Measurements from ENCODE around the gene BRD4. TPM values are rescaled to one million over a fixed set of nuclear protein-coding genes. Genes with fewer than 3 reads are reported as not detected.

Gene BRD4
- total and polyA plus RNA-seq, 8 donors = 10.6 to 113 (median 20.5) TPM

- intact Hi-C loops (cut with DNase I; ENCODE audit: low total_unique reads) = no loop called here
- Histone ChIP-seq H3K9me3 (no peaks in the 10 kb centered on the region), H3K4me1 (peaks cover 60 to 83% (median 76%) of the 10 kb centered on the region in 4 donors), H3K27ac (peak overlapping the region; percentile 60 to 91 (median 87)), H3K36me3 (peaks cover 49 to 94% (median 88%) of the 10 kb centered on the region in 4 donors), H3K27me3 (no peaks in the 10 kb centered on the region), H3K4me3 (no peak overlapping the region)
- TF ChIP-seq EP300 (IDR thresholded peaks at IDR 0.05) (no peak), POLR2A (IDR thresholded peaks at IDR 0.05) (no peak), POLR2AphosphoS5 (IDR thresholded peaks at IDR 0.05) (no peak)
- TF ChIP-seq, protein P1, sequence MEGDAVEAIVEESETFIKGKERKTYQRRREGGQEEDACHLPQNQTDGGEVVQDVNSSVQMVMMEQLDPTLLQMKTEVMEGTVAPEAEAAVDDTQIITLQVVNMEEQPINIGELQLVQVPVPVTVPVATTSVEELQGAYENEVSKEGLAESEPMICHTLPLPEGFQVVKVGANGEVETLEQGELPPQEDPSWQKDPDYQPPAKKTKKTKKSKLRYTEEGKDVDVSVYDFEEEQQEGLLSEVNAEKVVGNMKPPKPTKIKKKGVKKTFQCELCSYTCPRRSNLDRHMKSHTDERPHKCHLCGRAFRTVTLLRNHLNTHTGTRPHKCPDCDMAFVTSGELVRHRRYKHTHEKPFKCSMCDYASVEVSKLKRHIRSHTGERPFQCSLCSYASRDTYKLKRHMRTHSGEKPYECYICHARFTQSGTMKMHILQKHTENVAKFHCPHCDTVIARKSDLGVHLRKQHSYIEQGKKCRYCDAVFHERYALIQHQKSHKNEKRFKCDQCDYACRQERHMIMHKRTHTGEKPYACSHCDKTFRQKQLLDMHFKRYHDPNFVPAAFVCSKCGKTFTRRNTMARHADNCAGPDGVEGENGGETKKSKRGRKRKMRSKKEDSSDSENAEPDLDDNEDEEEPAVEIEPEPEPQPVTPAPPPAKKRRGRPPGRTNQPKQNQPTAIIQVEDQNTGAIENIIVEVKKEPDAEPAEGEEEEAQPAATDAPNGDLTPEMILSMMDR (IDR thresholded peaks at IDR 0.05) = no peak
- no peak for DNase-seq
- 41 to 56% (median 56%) methylated on average over 1 of the region's 1 CpG for WGBS, 5 donors
Observed at GRCh38 chr19:15250640-15250993, 81.7 kb downstream of the BRD4 start.

DNA sequence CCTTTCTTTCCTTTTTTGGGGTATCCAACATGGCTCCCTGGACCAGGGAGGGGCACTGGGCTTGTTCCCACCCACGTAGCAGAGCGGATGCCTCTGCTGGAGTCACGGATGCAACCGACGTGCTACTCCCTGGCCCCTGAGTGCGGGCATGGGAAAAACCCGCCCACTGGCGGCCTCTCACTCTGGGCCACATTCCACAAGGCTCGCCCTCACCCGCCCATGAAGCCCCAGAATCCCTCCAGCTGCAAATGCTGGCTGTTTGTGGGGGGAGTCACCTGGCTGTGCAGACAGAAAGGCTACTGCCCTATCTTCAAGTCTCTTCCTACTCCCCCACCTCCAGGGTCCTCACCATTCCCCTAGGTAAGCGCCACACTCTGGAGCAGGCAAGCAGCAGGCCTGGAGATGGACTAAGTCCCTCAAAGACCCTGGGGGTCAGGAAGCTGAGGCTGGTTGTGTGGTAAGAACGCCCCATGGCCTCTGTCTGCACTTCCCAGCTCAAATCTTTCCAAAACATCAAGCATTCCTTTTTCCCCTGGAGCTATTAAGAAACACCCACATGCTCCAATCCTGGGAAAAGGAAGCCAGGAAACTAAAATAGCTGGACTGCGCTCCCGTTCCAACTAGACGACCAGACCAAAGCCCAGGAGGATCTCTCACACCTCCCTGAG, 82.2 kb downstream of the BRD4 start:
- Histone ChIP-seq H3K4me1 (peaks cover 60 to 86% (median 76%) of the 10 kb centered on the region in 4 donors), H3K4me3 (no peak overlapping the region), H3K9me3 (no peaks in the 10 kb centered on the region), H3K27ac (peak overlapping the region; percentile 60 to 91 (median 87)), H3K27me3 (no peaks in the 10 kb centered on the region), H3K36me3 (peaks cover 47 to 94% (median 88%) of the 10 kb centered on the region in 4 donors)
- peak in 1 of 2 donors; percentile 77 for DNase-seq
- WGBS, 5 donors = 43 to 56% (median 52%) methylated on average over 14 to 15 of the region's 15 CpGs
- TF ChIP-seq POLR2AphosphoS5 (IDR thresholded peaks at IDR 0.05) = peak in 2 of 3 donors; percentile 10 to 14
- no peak for TF ChIP-seq EP300 (IDR thresholded peaks at IDR 0.05)
- intact Hi-C loops (cut with DNase I; ENCODE audit: low total_unique reads) = no loop called here

DNA sequence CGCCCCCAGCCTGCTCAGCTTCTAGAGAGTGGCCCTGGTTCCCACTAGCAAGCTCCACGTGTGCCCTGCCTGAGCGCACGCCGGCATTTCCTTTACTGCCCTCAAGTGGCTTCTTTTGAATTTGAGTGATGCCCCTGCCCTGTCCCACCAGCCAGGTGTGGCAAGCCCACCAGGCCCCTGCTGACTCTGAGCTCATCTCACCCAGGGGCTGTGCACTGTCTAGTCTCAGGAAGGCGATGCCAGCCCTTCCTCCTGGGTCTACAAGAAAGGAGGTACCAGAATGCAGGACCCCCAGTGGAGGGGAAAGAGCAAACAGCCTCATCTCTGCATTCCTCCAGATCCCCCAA, 82.8 kb downstream of the BRD4 start:
- H3K4me1 ChIP-seq = peaks cover 60 to 86% (median 76%) of the 10 kb centered on the region in 4 donors
- H3K36me3 ChIP-seq = peaks cover 46 to 94% (median 88%) of the 10 kb centered on the region in 4 donors
- intact Hi-C loops (cut with DNase I; ENCODE audit: low total_unique reads) = no loop called here
- TF ChIP-seq, protein P1 (IDR thresholded peaks at IDR 0.05) = no peak
- TF ChIP-seq POLR2A (IDR thresholded peaks at IDR 0.05) (no peak), POLR2AphosphoS5 (IDR thresholded peaks at IDR 0.05) (no peak), EP300 (IDR thresholded peaks at IDR 0.05) (no peak)
- H3K4me3 ChIP-seq = no peak overlapping the region
- 52 to 82% (median 78%) methylated on average over 6 of the region's 6 CpGs for WGBS, 5 donors
- no peaks in the 10 kb centered on the region for H3K9me3 ChIP-seq
- no peaks in the 10 kb centered on the region for H3K27me3 ChIP-seq
- no peak for DNase-seq
- peak overlapping the region; percentile 63 to 91 (median 87) for H3K27ac ChIP-seq

DNA sequence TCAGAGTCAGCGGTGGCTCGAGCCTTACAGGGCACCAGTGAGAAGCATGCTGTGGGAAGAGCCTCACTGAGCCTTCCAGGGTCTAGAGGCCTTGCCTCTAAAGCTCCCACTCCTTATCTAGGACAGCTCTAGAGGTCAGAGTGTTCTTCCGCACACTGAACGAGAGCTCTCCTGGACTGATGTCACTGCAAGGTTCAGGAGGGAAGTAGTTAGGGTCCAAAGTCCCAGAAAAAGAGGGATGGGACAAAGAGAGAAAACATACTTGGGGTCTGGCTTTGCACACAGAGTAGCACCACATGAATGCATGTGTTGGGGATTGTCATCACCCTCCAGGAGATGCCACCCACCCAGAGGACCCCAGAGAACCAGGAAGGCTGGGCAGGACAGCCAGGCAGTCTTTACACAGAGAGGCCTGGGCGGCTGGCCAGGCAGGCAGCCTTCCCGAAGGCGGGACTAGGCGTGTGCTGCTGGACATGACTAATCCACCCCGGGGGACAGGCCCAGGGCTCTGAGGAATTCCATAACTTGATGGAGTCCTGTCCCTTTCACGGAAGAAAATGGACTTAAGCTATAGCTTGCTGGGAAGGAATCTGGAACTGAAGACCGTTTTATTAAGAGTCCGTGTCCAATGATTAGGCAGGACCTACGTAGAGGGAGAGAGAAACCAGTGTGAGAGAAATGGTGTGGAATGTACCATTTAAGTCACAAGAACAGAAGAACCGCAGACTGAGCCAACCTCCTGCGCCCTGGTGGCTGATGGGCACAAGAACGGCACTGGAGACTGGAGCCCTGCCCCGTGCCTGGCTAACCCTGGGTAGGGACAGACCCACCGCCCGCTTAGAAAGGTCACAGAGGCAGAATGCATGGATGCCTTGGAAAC, 83.5 kb downstream of the BRD4 start:
- Histone ChIP-seq H3K4me3 (no peak overlapping the region), H3K27ac (peak overlapping the region; percentile 63 to 91 (median 87)), H3K4me1 (peaks cover 60 to 84% (median 75%) of the 10 kb centered on the region in 4 donors), H3K9me3 (no peaks in the 10 kb centered on the region), H3K36me3 (peaks cover 46 to 94% (median 88%) of the 10 kb centered on the region in 4 donors), H3K27me3 (no peaks in the 10 kb centered on the region)
- intact Hi-C loops (cut with DNase I; ENCODE audit: low total_unique reads) = no loop called here
- WGBS, 5 donors = 40 to 54% (median 47%) methylated on average over 19 of the region's 19 CpGs
- peak in 1 of 3 donors; percentile 57 for TF ChIP-seq POLR2AphosphoS5 (IDR thresholded peaks at IDR 0.05)
- TF ChIP-seq EP300 (IDR thresholded peaks at IDR 0.05) = no peak
- DNase-seq = peak; percentile 76 to 81

DNA sequence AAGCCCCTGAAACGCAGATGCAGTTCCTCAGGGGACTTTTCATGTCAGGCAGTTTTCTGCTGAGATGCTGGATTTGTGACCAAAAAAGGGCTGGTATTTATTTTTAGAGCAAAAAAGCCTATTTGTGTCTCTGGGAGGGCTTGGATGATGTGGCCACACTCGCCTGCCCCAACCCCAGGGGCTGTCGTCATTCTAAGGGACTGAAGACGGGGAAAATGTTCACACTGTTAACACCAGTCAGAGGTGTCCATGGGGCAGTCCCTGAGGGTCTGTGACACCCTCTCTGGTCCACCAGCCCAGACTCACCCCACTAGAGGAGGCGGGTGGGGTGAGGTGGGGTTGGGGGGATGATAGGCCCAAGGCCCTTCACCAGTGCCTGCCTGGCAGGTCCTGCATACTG, 84.2 kb downstream of the BRD4 start:
- peaks cover 46 to 94% (median 88%) of the 10 kb centered on the region in 4 donors for H3K36me3 ChIP-seq
- H3K27me3 ChIP-seq = no peaks in the 10 kb centered on the region
- TF ChIP-seq POLR2A (IDR thresholded peaks at IDR 0.05) (no peak), POLR2AphosphoS5 (IDR thresholded peaks at IDR 0.05) (peak in 1 of 3 donors; percentile 20)
- DNase-seq = peak in 1 of 2 donors; percentile 41
- H3K4me1 ChIP-seq = peaks cover 60 to 77% (median 67%) of the 10 kb centered on the region in 4 donors
- H3K9me3 ChIP-seq = no peaks in the 10 kb centered on the region
- H3K4me3 ChIP-seq = no peak overlapping the region
- intact Hi-C loops (cut with DNase I; ENCODE audit: low total_unique reads) = no loop called here
- 73 to 82% (median 77%) methylated on average over 5 of the region's 5 CpGs for WGBS, 5 donors
- peak overlapping the region; percentile 63 to 91 (median 87) for H3K27ac ChIP-seq

All from stomach (tissue), 9 donors.